Measurements from ENCODE around the gene TGFA.

Gene TGFA

DNA sequence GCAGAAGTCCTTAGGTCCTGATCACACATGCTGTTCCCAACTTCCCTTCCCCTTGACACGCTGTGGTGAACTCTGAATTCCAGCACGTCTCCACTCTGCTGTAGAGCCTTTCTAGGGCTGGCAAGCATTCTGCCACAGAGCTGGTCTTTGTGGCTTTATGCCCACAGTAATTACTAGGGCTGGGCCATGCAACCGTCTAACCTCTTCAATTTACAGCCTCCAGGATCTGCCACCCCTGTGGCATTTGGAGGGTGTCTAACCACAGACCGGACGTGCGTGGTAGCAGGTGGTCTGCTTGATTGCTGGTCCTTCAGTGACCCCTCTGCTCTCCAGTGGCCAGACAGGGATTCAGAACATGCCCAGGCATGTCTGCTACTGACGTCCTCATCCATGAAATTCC lies 43.1 kb upstream of the TGFA start:
- Histone ChIP-seq H3K4me1 (ENCODE audit: control insufficient read depth, low read length) (no peaks in the 10 kb centered on the region), H3K9me2 (replicated peaks; ENCODE audit: control insufficient read depth, low read length) (no peaks in the 10 kb centered on the region), H3K27me3 (ENCODE audit: control insufficient read depth, low read length) (peaks cover 3% of the 10 kb centered on the region; the same call in 1 of the 2 replicates), H4K20me1 (ENCODE audit: control insufficient read depth, insufficient read depth, low read depth, low read length) (no peaks in the 10 kb centered on the region), H3K4me2 (ENCODE audit: low read length) (no peak overlapping the region), H3K27ac (ENCODE audit: low read depth, low read length) (no peak overlapping the region), H3K79me2 (ENCODE audit: control insufficient read depth, low read length) (no peaks in the 10 kb centered on the region), H3K36me3 (ENCODE audit: control insufficient read depth, low read length) (no peaks in the 10 kb centered on the region), H3F3A (ENCODE audit: control insufficient read depth, insufficient read depth) (no peaks in the 10 kb centered on the region), H3K4me3 (ENCODE audit: low read length) (no peak overlapping the region), H3K9me3 (ENCODE audit: control insufficient read depth, insufficient read depth, low read length) (no peaks in the 10 kb centered on the region)
- no peak for TF ChIP-seq EZH2phosphoT487 (IDR thresholded peaks at IDR 0.05; ENCODE audit: borderline replicate concordance, low read length)
- TF ChIP-seq, protein P1, sequence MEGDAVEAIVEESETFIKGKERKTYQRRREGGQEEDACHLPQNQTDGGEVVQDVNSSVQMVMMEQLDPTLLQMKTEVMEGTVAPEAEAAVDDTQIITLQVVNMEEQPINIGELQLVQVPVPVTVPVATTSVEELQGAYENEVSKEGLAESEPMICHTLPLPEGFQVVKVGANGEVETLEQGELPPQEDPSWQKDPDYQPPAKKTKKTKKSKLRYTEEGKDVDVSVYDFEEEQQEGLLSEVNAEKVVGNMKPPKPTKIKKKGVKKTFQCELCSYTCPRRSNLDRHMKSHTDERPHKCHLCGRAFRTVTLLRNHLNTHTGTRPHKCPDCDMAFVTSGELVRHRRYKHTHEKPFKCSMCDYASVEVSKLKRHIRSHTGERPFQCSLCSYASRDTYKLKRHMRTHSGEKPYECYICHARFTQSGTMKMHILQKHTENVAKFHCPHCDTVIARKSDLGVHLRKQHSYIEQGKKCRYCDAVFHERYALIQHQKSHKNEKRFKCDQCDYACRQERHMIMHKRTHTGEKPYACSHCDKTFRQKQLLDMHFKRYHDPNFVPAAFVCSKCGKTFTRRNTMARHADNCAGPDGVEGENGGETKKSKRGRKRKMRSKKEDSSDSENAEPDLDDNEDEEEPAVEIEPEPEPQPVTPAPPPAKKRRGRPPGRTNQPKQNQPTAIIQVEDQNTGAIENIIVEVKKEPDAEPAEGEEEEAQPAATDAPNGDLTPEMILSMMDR (IDR thresholded peaks at IDR 0.05; ENCODE audit: low read depth, low read length, poor library complexity, severe bottlenecking) = no peak

DNA sequence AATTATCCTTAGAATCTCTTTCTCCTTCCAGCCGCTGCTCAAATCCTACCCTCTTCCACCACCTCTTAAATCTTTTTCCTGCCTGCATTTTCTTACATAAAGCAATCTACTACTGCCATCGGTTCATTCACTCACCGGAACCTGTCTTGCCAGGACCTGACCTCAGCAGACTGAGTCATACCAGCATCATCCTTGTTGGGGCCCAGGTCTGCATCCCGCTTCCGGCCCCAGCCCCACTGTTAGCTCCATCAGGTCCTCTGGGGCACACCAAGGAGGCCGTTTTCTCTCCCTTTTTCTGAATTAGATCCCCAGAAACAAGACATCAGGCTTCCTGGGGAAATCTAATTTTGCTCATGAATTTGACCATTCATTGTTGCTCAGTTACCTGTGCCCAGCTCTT lies 42.7 kb upstream of the TGFA start:
- Histone ChIP-seq H3K79me2 (ENCODE audit: control insufficient read depth, low read length) (no peaks in the 10 kb centered on the region), H3K27me3 (ENCODE audit: control insufficient read depth, low read length) (peaks cover 3% of the 10 kb centered on the region; the same call in 1 of the 2 replicates), H3K9me3 (ENCODE audit: control insufficient read depth, insufficient read depth, low read length) (no peaks in the 10 kb centered on the region), H3K4me3 (ENCODE audit: low read length) (no peak overlapping the region), H3K36me3 (ENCODE audit: control insufficient read depth, low read length) (no peaks in the 10 kb centered on the region), H3K4me1 (ENCODE audit: control insufficient read depth, low read length) (no peaks in the 10 kb centered on the region), H3K27ac (ENCODE audit: low read depth, low read length) (no peak overlapping the region), H3K9me2 (replicated peaks; ENCODE audit: control insufficient read depth, low read length) (no peaks in the 10 kb centered on the region), H3K4me2 (ENCODE audit: low read length) (no peak overlapping the region), H4K20me1 (ENCODE audit: control insufficient read depth, insufficient read depth, low read depth, low read length) (no peaks in the 10 kb centered on the region), H3F3A (ENCODE audit: control insufficient read depth, insufficient read depth) (no peaks in the 10 kb centered on the region)
- TF ChIP-seq, protein P1 (IDR thresholded peaks at IDR 0.05; ENCODE audit: low read depth, low read length, poor library complexity, severe bottlenecking) = no peak
- TF ChIP-seq EZH2phosphoT487 (IDR thresholded peaks at IDR 0.05; ENCODE audit: borderline replicate concordance, low read length) = no peak

DNA sequence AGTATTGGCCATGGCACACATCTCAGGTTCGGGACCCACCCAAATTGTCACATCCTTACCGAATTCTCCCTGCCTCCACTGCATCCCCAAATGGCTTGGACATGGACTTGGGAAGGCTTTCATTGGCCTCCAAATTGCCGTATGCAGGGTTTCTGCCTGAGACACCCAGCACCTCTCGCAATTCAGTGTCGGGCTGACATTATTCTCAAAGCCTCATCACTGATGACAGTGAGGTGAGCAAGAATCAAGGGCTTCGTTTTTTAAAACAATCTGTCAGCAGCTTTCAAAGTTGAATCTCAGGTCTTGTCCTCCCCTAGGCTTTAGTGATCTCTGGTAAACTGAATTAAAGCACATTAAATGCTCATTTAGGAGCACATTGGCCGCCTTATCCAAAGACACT lies 29.5 kb upstream of the TGFA start:
- H3K27me3 ChIP-seq (ENCODE audit: control insufficient read depth, low read length) = peaks cover 3% of the 10 kb centered on the region; the same call in 1 of the 2 replicates

GRCh38 chr2:70580352-70580751 lies 26.7 kb upstream of the TGFA start:
- H3K9me3 ChIP-seq (ENCODE audit: control insufficient read depth, insufficient read depth, low read length) = no peaks in the 10 kb centered on the region
- no peaks in the 10 kb centered on the region for H3K9me2 ChIP-seq (replicated peaks; ENCODE audit: control insufficient read depth, low read length)
- H3K4me3 ChIP-seq (ENCODE audit: low read length) = no peak overlapping the region
- no peak overlapping the region for H3K4me2 ChIP-seq (ENCODE audit: low read length)
- H3K27me3 ChIP-seq (ENCODE audit: control insufficient read depth, low read length) = peaks cover 13% of the 10 kb centered on the region
- no peaks in the 10 kb centered on the region for H3K4me1 ChIP-seq (ENCODE audit: control insufficient read depth, low read length)
- no peaks in the 10 kb centered on the region for H3K36me3 ChIP-seq (ENCODE audit: control insufficient read depth, low read length)
- no peaks in the 10 kb centered on the region for H3F3A ChIP-seq (ENCODE audit: control insufficient read depth, insufficient read depth)
- TF ChIP-seq EZH2phosphoT487 (IDR thresholded peaks at IDR 0.05; ENCODE audit: borderline replicate concordance, low read length) = no peak
- TF ChIP-seq, protein P1 (IDR thresholded peaks at IDR 0.05; ENCODE audit: low read depth, low read length, poor library complexity, severe bottlenecking) = no peak
- no peaks in the 10 kb centered on the region; the same call in 1 of the 2 replicates for H4K20me1 ChIP-seq (ENCODE audit: control insufficient read depth, insufficient read depth, low read depth, low read length)
- H3K79me2 ChIP-seq (ENCODE audit: control insufficient read depth, low read length) = no peaks in the 10 kb centered on the region
- no peak overlapping the region for H3K27ac ChIP-seq (ENCODE audit: low read depth, low read length)

More for the DNA sequence above, 29.5 kb upstream of the TGFA start:
- Histone ChIP-seq H3K9me3 (ENCODE audit: control insufficient read depth, insufficient read depth, low read length) (no peaks in the 10 kb centered on the region), H3K9me2 (replicated peaks; ENCODE audit: control insufficient read depth, low read length) (no peaks in the 10 kb centered on the region), H3K4me1 (ENCODE audit: control insufficient read depth, low read length) (no peaks in the 10 kb centered on the region), H3K27ac (ENCODE audit: low read depth, low read length) (no peak overlapping the region), H3K36me3 (ENCODE audit: control insufficient read depth, low read length) (no peaks in the 10 kb centered on the region), H3K4me3 (ENCODE audit: low read length) (no peak overlapping the region), H3K4me2 (ENCODE audit: low read length) (no peak overlapping the region), H3F3A (ENCODE audit: control insufficient read depth, insufficient read depth) (no peaks in the 10 kb centered on the region), H3K79me2 (ENCODE audit: control insufficient read depth, low read length) (no peaks in the 10 kb centered on the region), H4K20me1 (ENCODE audit: control insufficient read depth, insufficient read depth, low read depth, low read length) (no peaks in the 10 kb centered on the region; the same call in 1 of the 2 replicates)
- no peak for TF ChIP-seq EZH2phosphoT487 (IDR thresholded peaks at IDR 0.05; ENCODE audit: borderline replicate concordance, low read length)
